Esophagus mucosa (tissue), 1 donor: ENCODE data around the gene SLC17A6. TPM values are rescaled to one million over a fixed set of nuclear protein-coding genes. Genes with fewer than 3 reads are reported as not detected.

Source experiments
- ATAC-seq: fragments of 200-7000 bp; cut with Tn5 transposase; one replicate; pipeline ENCODE4 v1.9.1; 2020
- total RNA-seq: library from RNA; stranded (reverse); gene quantifications from one replicate; pipeline ENCODE4 v1.2.4, GENCODE V29; 2023
- donor health status: DM: yes; HTN: yes; CAD: no.

SLC17A6 gene
- total RNA-seq, 1 donor from 2014 or later = not detected

DNA sequence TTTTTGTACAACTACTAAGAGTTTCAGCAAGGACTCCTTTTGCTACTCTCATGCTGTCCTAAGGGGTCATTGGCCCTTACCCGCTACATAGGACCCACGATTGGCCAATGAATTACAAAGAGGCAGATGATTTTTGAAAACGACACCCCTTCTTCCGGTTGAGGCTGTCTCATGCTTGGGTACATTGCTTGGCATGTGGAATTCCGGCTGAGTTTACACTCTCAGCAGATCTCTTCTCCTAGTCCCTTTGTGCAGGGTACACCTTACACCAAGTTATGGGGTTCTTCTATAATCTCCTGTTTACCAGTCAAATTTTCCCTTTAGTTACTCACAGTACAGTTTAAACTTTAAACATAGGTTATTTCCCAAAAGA, 52.1 kb downstream of the SLC17A6 start:
- ATAC-seq = no peak

DNA sequence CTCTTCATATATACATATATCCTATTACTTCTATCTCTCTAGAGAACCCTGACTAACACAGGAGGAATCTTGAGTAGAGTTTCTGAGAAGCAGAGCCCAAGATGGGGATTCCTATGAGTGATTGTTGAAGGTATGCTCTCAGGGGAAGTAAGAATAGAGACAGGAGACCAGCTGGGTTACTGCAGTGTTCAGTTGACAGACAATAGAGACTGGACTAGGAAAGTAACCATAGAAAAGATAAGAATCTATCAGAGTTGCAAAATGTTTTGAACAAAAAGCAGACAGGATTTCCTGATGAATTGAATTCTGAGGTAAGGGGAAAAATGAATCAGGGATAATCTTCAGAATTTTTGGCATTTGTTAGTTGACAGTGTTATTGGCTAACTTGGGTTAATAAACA, 54.4 kb downstream of the SLC17A6 start:
- ATAC-seq = no peak

DNA sequence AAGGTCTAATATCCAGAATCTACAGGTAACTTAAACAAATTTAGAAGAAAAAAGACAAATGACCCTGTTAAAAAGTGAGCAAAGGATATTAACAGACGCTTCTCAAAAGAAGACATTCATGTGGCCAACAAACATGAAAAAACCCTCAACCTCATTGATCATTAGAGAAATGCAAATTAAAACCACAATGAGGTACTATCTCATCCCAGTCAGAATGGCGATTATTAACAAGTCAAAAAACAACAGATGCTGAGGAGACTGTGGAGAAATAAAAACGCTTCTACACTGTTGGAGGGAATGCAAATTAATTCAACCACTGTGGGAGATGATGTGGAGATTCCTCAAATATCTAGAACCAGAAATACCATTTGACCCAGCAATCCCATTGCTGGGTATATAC, 67.2 kb downstream of the SLC17A6 start:
- ATAC-seq = no peak

DNA sequence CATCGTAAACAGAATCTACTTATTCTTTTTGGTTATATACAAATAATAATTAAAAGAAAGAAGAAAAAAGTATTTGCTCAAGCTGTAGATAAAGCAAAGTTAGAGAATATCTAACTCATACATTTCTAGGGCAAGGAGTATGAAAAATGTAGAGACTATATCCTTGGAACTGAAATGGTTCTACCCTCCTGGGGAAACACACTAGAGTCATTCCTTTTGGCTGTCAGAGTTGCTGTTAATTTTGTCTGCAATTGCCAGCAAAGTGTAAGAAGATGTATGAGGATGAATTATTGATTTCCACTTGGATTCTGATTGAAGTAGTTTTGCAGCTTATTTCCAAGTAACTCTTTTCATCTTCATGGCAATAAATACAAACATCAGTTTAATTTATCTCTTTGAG, 69.1 kb downstream of the SLC17A6 start:
- no peak for ATAC-seq

DNA sequence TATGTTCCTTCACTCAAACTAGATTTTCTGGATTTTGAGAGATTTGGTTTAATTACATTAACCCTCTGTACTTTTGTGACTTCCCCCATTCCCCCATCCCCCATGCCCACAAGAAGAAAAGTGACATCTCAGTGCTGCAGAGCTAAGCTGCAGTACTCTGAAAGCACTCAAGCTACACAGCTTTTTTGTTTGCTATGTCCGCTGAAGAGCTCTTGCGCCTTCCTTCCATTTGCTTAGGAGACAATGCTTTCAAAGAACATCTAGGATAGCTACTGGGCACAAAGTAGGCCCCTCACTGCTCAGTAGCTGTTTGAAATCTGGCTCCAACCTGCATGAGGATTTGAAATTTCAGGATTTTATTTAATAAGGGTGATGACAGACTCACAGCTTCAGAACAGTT, 69.7 kb downstream of the SLC17A6 start:
- no peak for ATAC-seq

DNA sequence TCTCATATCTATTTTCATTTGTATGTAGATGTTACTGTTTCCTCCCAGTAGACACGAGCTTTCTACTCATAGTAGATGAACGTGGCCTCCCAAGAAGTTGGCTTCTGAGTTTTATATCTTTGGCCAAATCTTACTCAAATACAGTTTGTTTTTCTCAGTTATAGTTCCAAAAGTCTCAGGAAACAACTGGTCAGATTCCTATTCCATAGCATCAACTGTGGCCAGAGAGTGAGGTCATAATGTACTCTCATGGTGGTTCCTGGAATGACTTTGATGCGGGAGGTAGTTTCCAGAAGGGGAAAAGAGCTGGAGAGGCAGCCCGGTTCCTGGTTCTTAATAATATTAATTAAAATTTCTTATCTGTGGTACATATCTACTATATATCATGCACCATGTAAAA, 77.3 kb downstream of the SLC17A6 start:
- ATAC-seq = no peak

DNA sequence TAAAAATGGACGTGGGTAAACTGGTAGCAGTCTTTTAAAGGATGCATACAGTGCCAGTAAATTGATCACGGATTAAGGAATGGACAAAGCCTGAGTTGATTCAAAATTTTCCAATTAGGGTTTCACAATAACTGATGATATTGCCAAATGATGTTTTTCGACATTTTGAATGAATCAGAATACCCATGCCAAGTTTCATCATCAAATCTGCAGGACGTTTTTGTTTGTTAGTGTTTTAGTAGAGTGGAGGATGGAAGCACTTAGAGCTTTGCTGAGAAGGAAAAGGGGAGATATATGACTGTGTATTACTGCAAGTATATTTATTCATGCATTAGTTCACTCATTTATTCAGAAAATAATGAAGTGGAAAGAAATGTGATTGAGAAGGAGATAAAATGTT, 78.3 kb downstream of the SLC17A6 start:
- no peak for ATAC-seq

DNA sequence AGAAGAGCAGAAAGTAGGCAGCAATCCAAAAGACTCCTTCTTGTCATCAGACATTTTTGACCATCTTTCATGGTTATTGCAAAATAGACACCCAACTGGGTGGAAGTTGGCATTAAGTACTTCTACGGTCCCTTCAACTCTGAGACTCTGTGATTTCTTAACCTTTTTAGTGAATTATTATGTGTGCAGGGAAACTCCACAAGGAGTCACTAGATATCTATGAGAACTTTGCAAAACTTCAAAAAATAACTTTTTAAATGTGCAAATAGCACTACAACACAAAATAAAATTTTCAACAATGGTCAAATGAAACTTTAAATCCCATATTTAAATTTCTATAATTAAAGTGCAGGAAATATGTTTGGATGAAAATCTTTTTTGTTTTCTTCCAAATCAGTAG, 88.7 kb downstream of the SLC17A6 start:
- no peak for ATAC-seq

Other genes with a start within 250 kb of the SLC17A6 start
- gene ANO5, start 145.3 kb upstream of the SLC17A6 start, total RNA-seq = 0.20 TPM